Measurements from ENCODE around the gene WSCD2. TPM values are rescaled to one million over a fixed set of nuclear protein-coding genes. Genes with fewer than 3 reads are reported as not detected.

The WSCD2 gene
- total RNA-seq, 1 donor from 2014 or later: 0.04 TPM

GRCh38 chr12:108116254-108116653 lies 12.8 kb upstream of the WSCD2 start:
- no peak overlapping the region for H3K4me3 ChIP-seq (ENCODE audit: low read depth, low read length)
- no peaks in the 10 kb centered on the region for H3K36me3 ChIP-seq (ENCODE audit: control insufficient read depth, insufficient read depth, low read length)
- DNase-seq (ENCODE audit: low read depth): no peak
- no peaks in the 10 kb centered on the region for H3K27me3 ChIP-seq (ENCODE audit: control insufficient read depth, insufficient read depth, low read length)
- TF ChIP-seq, protein P1, sequence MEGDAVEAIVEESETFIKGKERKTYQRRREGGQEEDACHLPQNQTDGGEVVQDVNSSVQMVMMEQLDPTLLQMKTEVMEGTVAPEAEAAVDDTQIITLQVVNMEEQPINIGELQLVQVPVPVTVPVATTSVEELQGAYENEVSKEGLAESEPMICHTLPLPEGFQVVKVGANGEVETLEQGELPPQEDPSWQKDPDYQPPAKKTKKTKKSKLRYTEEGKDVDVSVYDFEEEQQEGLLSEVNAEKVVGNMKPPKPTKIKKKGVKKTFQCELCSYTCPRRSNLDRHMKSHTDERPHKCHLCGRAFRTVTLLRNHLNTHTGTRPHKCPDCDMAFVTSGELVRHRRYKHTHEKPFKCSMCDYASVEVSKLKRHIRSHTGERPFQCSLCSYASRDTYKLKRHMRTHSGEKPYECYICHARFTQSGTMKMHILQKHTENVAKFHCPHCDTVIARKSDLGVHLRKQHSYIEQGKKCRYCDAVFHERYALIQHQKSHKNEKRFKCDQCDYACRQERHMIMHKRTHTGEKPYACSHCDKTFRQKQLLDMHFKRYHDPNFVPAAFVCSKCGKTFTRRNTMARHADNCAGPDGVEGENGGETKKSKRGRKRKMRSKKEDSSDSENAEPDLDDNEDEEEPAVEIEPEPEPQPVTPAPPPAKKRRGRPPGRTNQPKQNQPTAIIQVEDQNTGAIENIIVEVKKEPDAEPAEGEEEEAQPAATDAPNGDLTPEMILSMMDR (IDR thresholded peaks at IDR 0.05; ENCODE audit: insufficient read depth, low read length, poor library complexity, severe bottlenecking): no peak

- DNase-seq (ENCODE audit: low read depth): no peak
- H3K4me3 ChIP-seq (ENCODE audit: low read depth, low read length): no peak overlapping the region
- TF ChIP-seq, protein P1 (IDR thresholded peaks at IDR 0.05; ENCODE audit: insufficient read depth, low read length, poor library complexity, severe bottlenecking): no peak
- H3K27me3 ChIP-seq (ENCODE audit: control insufficient read depth, insufficient read depth, low read length): no peaks in the 10 kb centered on the region
- H3K36me3 ChIP-seq (ENCODE audit: control insufficient read depth, insufficient read depth, low read length): no peaks in the 10 kb centered on the region
Observed at GRCh38 chr12:108116699-108117098, 12.4 kb upstream of the WSCD2 start.

- TF ChIP-seq, protein P1 (IDR thresholded peaks at IDR 0.05; ENCODE audit: insufficient read depth, low read length, poor library complexity, severe bottlenecking): no peak
- Histone ChIP-seq H3K27me3 (ENCODE audit: control insufficient read depth, insufficient read depth, low read length) (no peaks in the 10 kb centered on the region), H3K4me3 (ENCODE audit: low read depth, low read length) (no peak overlapping the region), H3K36me3 (ENCODE audit: control insufficient read depth, insufficient read depth, low read length) (no peaks in the 10 kb centered on the region)
- DNase-seq (ENCODE audit: low read depth): no peak
Observed at GRCh38 chr12:108117163-108117849, 11.8 kb upstream of the WSCD2 start.

DNA sequence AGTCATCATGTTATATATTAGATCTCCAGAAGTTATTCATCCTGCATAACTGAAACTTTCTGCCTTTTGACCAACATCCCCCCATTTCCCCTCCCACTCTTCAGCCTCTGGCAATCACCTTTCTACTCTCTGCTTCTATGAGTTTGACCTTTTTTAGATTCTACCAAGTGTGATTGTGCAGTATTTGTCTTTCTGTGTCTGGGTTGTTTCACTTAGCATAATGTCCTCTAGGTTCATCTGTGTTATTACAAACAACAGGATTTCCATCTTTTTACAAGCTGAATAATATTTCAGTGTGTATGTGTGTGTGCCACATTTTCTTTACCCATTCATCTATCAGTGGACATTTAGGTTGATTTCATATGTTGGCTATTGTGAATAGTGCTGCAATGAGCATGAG lies 11.2 kb upstream of the WSCD2 start:
- TF ChIP-seq, protein P1 (IDR thresholded peaks at IDR 0.05; ENCODE audit: insufficient read depth, low read length, poor library complexity, severe bottlenecking): no peak
- DNase-seq (ENCODE audit: low read depth): no peak
- H3K36me3 ChIP-seq (ENCODE audit: control insufficient read depth, insufficient read depth, low read length): no peaks in the 10 kb centered on the region
- no peaks in the 10 kb centered on the region for H3K27me3 ChIP-seq (ENCODE audit: control insufficient read depth, insufficient read depth, low read length)
- no peak overlapping the region for H3K4me3 ChIP-seq (ENCODE audit: low read depth, low read length)

GRCh38 chr12:108119126-108119973 lies 9.7 kb upstream of the WSCD2 start:
- Histone ChIP-seq H3K27me3 (ENCODE audit: control insufficient read depth, insufficient read depth, low read length) (no peaks in the 10 kb centered on the region), H3K4me3 (ENCODE audit: low read depth, low read length) (no peak overlapping the region), H3K36me3 (ENCODE audit: control insufficient read depth, insufficient read depth, low read length) (no peaks in the 10 kb centered on the region)
- DNase-seq (ENCODE audit: low read depth): no peak
- TF ChIP-seq, protein P1 (IDR thresholded peaks at IDR 0.05; ENCODE audit: insufficient read depth, low read length, poor library complexity, severe bottlenecking): no peak
